Neural progenitor cell (in vitro differentiated cells): Measurements from ENCODE around the gene GLOD4. TPM values are rescaled to one million over a fixed set of nuclear protein-coding genes. Genes with fewer than 3 reads are reported as not detected.
A peak's percentile ranks its signal among the peaks of the same experiment; 100 is the strongest.
"Not testable (repeated sequence)": the region's sequence is repeated elsewhere in the genome, so short reads cannot be mapped to it uniquely, and the experiment has no call there.

Source experiments
- DNase-seq: peaks from one replicate; pipeline ENCODE4 v3.0.0-alpha.2; 2016; ENCODE audit warnings: low spot score
- H2AFZ ChIP-seq: fragments of 200-600 bp; sonication (generic); replicated peaks from 2 replicates; pipeline ENCODE4 v1.6.1; 2016; ENCODE audit warnings: antibody characterized with exemption
- H3F3A ChIP-seq: fragments of 200-600 bp; sonication (generic); 2 replicates; pipeline ENCODE4 v1.6.1; 2016; ENCODE audit warnings: antibody characterized with exemption, low read depth
- H3K27ac ChIP-seq: fragments of 200-600 bp; sonication (generic); 2 replicates; pipeline ENCODE4 v1.5.1; 2016; ENCODE audit warnings: mild to moderate bottlenecking
- H3K27me3 ChIP-seq: fragments of 200-600 bp; sonication (generic); 2 replicates; pipeline ENCODE4 v1.6.1; 2016; ENCODE audit warnings: mild to moderate bottlenecking, moderate library complexity
- H3K36me3 ChIP-seq: fragments of 200-600 bp; sonication (generic); 2 replicates; pipeline ENCODE4 v1.5.1; 2016
- H3K4me1 ChIP-seq: fragments of 200-600 bp; sonication (generic); 2 replicates; pipeline ENCODE4 v1.6.1; 2016; ENCODE audit warnings: mixed run types
- H3K4me2 ChIP-seq: fragments of 200-600 bp; sonication (generic); 2 replicates; pipeline ENCODE4 v1.6.1; 2016
- H3K4me3 ChIP-seq: fragments of 200-600 bp; sonication (generic); 2 replicates; pipeline ENCODE4 v1.5.1; 2016
- H3K79me2 ChIP-seq: fragments of 200-600 bp; sonication (generic); 2 replicates; pipeline ENCODE4 v1.6.1; 2016; ENCODE audit warnings: low read depth
- H3K9ac ChIP-seq: fragments of 200-600 bp; sonication (generic); 2 replicates; pipeline ENCODE4 v1.6.1; 2016
- H3K9me3 ChIP-seq: fragments of 200-600 bp; sonication (generic); 2 replicates; pipeline ENCODE4 v1.5.1; 2016; ENCODE audit warnings: low read depth
- H4K20me1 ChIP-seq: fragments of 200-600 bp; sonication (generic); 2 replicates; pipeline ENCODE4 v1.6.1; 2016; ENCODE audit warnings: low read depth
- H3K27ac Mint-ChIP-seq: 3 replicates; pipeline ENCODE4 v1.8.0; 2021; ENCODE audit warnings: mixed read lengths
- H3K27me3 Mint-ChIP-seq: 2 replicates; pipeline ENCODE4 v1.8.0; 2022; ENCODE audit warnings: low read depth, mild to moderate bottlenecking, inconsistent platforms, moderate library complexity, mixed read lengths; ENCODE audit not compliant: insufficient read depth
- H3K36me3 Mint-ChIP-seq: 3 replicates; pipeline ENCODE4 v1.8.0; 2021; ENCODE audit warnings: mixed read lengths
- H3K4me1 Mint-ChIP-seq: 3 replicates; pipeline ENCODE4 v1.8.0; 2021; ENCODE audit warnings: mixed read lengths
- H3K4me3 Mint-ChIP-seq: 3 replicates; pipeline ENCODE4 v1.8.0; 2021; ENCODE audit warnings: mild to moderate bottlenecking, moderate library complexity, mixed read lengths
- H3K9me3 Mint-ChIP-seq: 3 replicates; pipeline ENCODE4 v1.8.0; 2020; ENCODE audit warnings: mixed read lengths
- CTCF ChIP-seq: fragments of 200-600 bp; sonication (generic); IDR thresholded peaks from 2 replicates; pipeline ENCODE4 v1.5.1; 2017; ENCODE audit warnings: antibody characterized with exemption, mild to moderate bottlenecking
- EZH2 ChIP-seq: fragments of 200-600 bp; sonication (generic); IDR thresholded peaks from 2 replicates; pipeline ENCODE4 v1.6.1; 2017; ENCODE audit warnings: antibody characterized with exemption, mild to moderate bottlenecking, moderate library complexity
- EZH2phosphoT487 ChIP-seq: fragments of 200-600 bp; sonication (generic); IDR thresholded peaks from 2 replicates; pipeline ENCODE4 v1.6.1; 2017; ENCODE audit warnings: antibody characterized with exemption
- total RNA-seq: library from RNA; depleted of rRNA; stranded (reverse); fragments of >200 nt; gene quantifications from 2 replicates; pipeline ENCODE4 v1.2.3, GENCODE V29; 2015; ENCODE audit warnings: low replicate concordance

The GLOD4 gene
- total RNA-seq, 1 donor from 2014 or later: 309 TPM

- peaks cover 9% of the 10 kb centered on the region for H3K36me3 ChIP-seq
- TF ChIP-seq CTCF: no peak
- no peak for TF ChIP-seq EZH2
- TF ChIP-seq EZH2phosphoT487: no peak
- Mint-ChIP-seq H3K27me3 (peaks cover 3% of the 10 kb centered on the region), H3K9me3 (no peaks in the 10 kb centered on the region), H3K4me3 (no peak overlapping the region), H3K36me3 (peaks cover 40% of the 10 kb centered on the region), H3K4me1 (peaks cover 9% of the 10 kb centered on the region), H3K27ac (no peak overlapping the region)
- H3K27me3 ChIP-seq: no peaks in the 10 kb centered on the region
- H3K9me3 ChIP-seq: no peaks in the 10 kb centered on the region
- H3K9ac ChIP-seq: no peak overlapping the region
- no peak overlapping the region for H2AFZ ChIP-seq
- peaks cover 26% of the 10 kb centered on the region for H3F3A ChIP-seq
- peaks cover 14% of the 10 kb centered on the region for H3K4me1 ChIP-seq
- H4K20me1 ChIP-seq: no peaks in the 10 kb centered on the region
- no peak for DNase-seq
- H3K4me3 ChIP-seq: no peak overlapping the region
- no peaks in the 10 kb centered on the region for H3K79me2 ChIP-seq
- no peak overlapping the region for H3K27ac ChIP-seq
- no peak overlapping the region for H3K4me2 ChIP-seq
Observed at GRCh38 chr17:759964-760363, 22.1 kb downstream of the GLOD4 start.

GRCh38 chr17:756010-756567 lies 26.0 kb downstream of the GLOD4 start:
- not testable (repeated sequence) for H3K79me2 ChIP-seq, H3K27me3 Mint-ChIP-seq, H4K20me1 ChIP-seq, H3K9ac ChIP-seq, H3K4me3 Mint-ChIP-seq, H3K27me3 ChIP-seq, H2AFZ ChIP-seq, H3K9me3 ChIP-seq, H3K36me3 ChIP-seq, H3K9me3 Mint-ChIP-seq
- H3K4me1 ChIP-seq: peaks cover 19% of the 10 kb centered on the region
- H3K4me2 ChIP-seq: peak overlapping the region; percentile 47
- Mint-ChIP-seq H3K36me3 (peaks cover 32% of the 10 kb centered on the region), H3K27ac (peak overlapping the region; percentile 62), H3K4me1 (peaks cover 20% of the 10 kb centered on the region)
- H3K4me3 ChIP-seq: peak overlapping the region; percentile 14
- peak overlapping the region; percentile 85 for H3K27ac ChIP-seq
- H3F3A ChIP-seq: peaks cover 42% of the 10 kb centered on the region
- DNase-seq: peak; percentile 75

GRCh38 chr17:755319-755961 lies 26.6 kb downstream of the GLOD4 start:
- H3K36me3 Mint-ChIP-seq: peaks cover 35% of the 10 kb centered on the region
- peaks cover 24% of the 10 kb centered on the region for H3K4me1 Mint-ChIP-seq
- Histone ChIP-seq H3K4me1 (peaks cover 26% of the 10 kb centered on the region), H3K4me3 (peak overlapping the region; percentile 14), H3K27ac (peak overlapping the region; percentile 85), H3K79me2 (peaks cover 15% of the 10 kb centered on the region), H3K4me2 (peak overlapping the region; percentile 47), H3F3A (peaks cover 42% of the 10 kb centered on the region)
- H3K9me3 Mint-ChIP-seq, H3K9me3 ChIP-seq, H3K27me3 ChIP-seq, H3K27me3 Mint-ChIP-seq, H3K36me3 ChIP-seq, H3K4me3 Mint-ChIP-seq, DNase-seq, H4K20me1 ChIP-seq, H2AFZ ChIP-seq, H3K9ac ChIP-seq: not testable (repeated sequence)
- peak overlapping the region; percentile 62 for H3K27ac Mint-ChIP-seq

- Histone ChIP-seq H3K9me3 (no peaks in the 10 kb centered on the region), H2AFZ (no peak overlapping the region), H3K27ac (no peak overlapping the region), H3K4me3 (no peak overlapping the region), H3K9ac (no peak overlapping the region), H3K4me2 (no peak overlapping the region), H3K4me1 (peaks cover 26% of the 10 kb centered on the region), H3K36me3 (no peaks in the 10 kb centered on the region), H3F3A (peaks cover 39% of the 10 kb centered on the region), H4K20me1 (peaks cover 8% of the 10 kb centered on the region), H3K79me2 (peaks cover 34% of the 10 kb centered on the region), H3K27me3 (no peaks in the 10 kb centered on the region)
- Mint-ChIP-seq H3K4me3 (peak overlapping the region; percentile 77), H3K36me3 (peaks cover 39% of the 10 kb centered on the region), H3K27me3 (peaks cover 7% of the 10 kb centered on the region), H3K4me1 (peaks cover 30% of the 10 kb centered on the region), H3K9me3 (peaks cover 17% of the 10 kb centered on the region), H3K27ac (no peak overlapping the region)
- TF ChIP-seq CTCF (no peak), EZH2phosphoT487 (no peak), EZH2 (no peak)
- no peak for DNase-seq
Observed at GRCh38 chr17:753418-753817, 28.7 kb downstream of the GLOD4 start.
